Central memory CD4-positive, alpha-beta T cell (primary cell): Measurements from ENCODE around the gene PET100.
A peak's percentile ranks its signal among the peaks of the same experiment; 100 is the strongest.

ENCODE experiments used
- DNase-seq: peaks from one replicate; pipeline ENCODE4 v3.0.0; 2022

PET100 gene

GRCh38 chr19:7680606-7681339 lies 51.2 kb downstream of the PET100 start, which contains the start of gene TRAPPC5:
Gene TRAPPC5, plus strand, starts transcription at chr19:7680833. Its CDS starts 1,421 bp downstream, at chr19:7682254.
- peak; percentile 85 for DNase-seq
